Measurements from ENCODE around the gene NPAS2. TPM values are rescaled to one million over a fixed set of nuclear protein-coding genes. Genes with fewer than 3 reads are reported as not detected.
A peak's percentile ranks its signal among the peaks of the same experiment; 100 is the strongest.

NPAS2 gene
- total RNA-seq, 1 experiment from 2014 or later = 20.4 TPM

- POLR2A ChIA-PET = no interaction called here
- Histone ChIP-seq H4K20me1 (ENCODE audit: insufficient read depth) (no peaks in the 10 kb centered on the region), H3K4me3 (replicated peaks in 1 of 2; ENCODE audit: low read depth in 1 of 2, low read length in 2 of 2) (no peak overlapping the region), H3K27me3 (ENCODE audit: insufficient read depth, low read length) (no peaks in the 10 kb centered on the region), H3K4me2 (ENCODE audit: low read length) (no peak overlapping the region), H3K9ac (ENCODE audit: low read length) (no peak overlapping the region), H3K27ac (ENCODE audit: low read depth, low read length) (no peak overlapping the region), H3K9me3 (ENCODE audit: control insufficient read depth in 1 of 2, insufficient read depth in 1 of 2, low read depth in 1 of 2, low read length in 2 of 2) (no peaks in the 10 kb centered on the region), H3K9me2 (ENCODE audit: insufficient read depth) (no peaks in the 10 kb centered on the region), H3K4me1 (ENCODE audit: control insufficient read depth in 1 of 2, insufficient read depth in 2 of 2, low read length in 2 of 2) (peaks cover 3 to 46% of the 10 kb centered on the region in 2 experiments; a peak in 3 of 4 replicates), H3K36me3 (ENCODE audit: control insufficient read depth in 1 of 2, insufficient read depth in 2 of 2, low read length in 2 of 2) (no peaks in the 10 kb centered on the region), H2AFZ (ENCODE audit: low read depth, low read length, poor library complexity, severe bottlenecking) (no peak overlapping the region), H3K79me2 (ENCODE audit: insufficient read depth, low read length) (peaks cover 21% of the 10 kb centered on the region)
- CTCF ChIA-PET = no interaction called here
- no peak for TF ChIP-seq JUND (IDR thresholded peaks at IDR 0.05)
- no peak for TF ChIP-seq CEBPB (IDR thresholded peaks at IDR 0.05; ENCODE audit: low read depth)
- TF ChIP-seq SRF (IDR thresholded peaks at IDR 0.05; ENCODE audit: low read depth) = no peak
- TF ChIP-seq CTCF (IDR thresholded peaks at IDR 0.05 in 2 of 3, conservative IDR thresholded peaks at IDR 0.05 in 1 of 3; ENCODE audit: borderline replicate concordance in 1 of 3, insufficient read depth in 1 of 3, low read depth in 2 of 3, low read length in 2 of 3) = no peak
- no peak for TF ChIP-seq ELF1 (IDR thresholded peaks at IDR 0.05; ENCODE audit: borderline replicate concordance, low read depth)
- TF ChIP-seq ZBTB33 (IDR thresholded peaks at IDR 0.05; ENCODE audit: extremely low read depth, insufficient replicate concordance, low read length) = no peak
- TF ChIP-seq CBX3 (IDR thresholded peaks at IDR 0.05; ENCODE audit: low read depth) = no peak
- TF ChIP-seq POLR2A (IDR thresholded peaks at IDR 0.05; ENCODE audit: borderline replicate concordance, extremely low read depth, insufficient read depth, insufficient read length) = no peak
- TF ChIP-seq ZFX (IDR thresholded peaks at IDR 0.05) = no peak
- intact Hi-C loops (cut with micrococcal nuclease) = loop anchor here (10.0 kb wide), 1 partner anchor 207 kb away; no protein-coding TSS in a partner anchor
- DNase-seq (ENCODE audit: low read depth, low spot score) (no peak), ATAC-seq (no peak)
- BruUV-seq (replicated peaks) = TSS peak; percentile 39
- RAD21 ChIA-PET (ENCODE audit: low non-redundant PET in 1 of 2, low total read pairs in 2 of 2, uncharacterized antibody in 2 of 2, unreplicated experiment in 2 of 2) = no interaction called here
These were observed 1.9 kb downstream of the NPAS2 start for GRCh38 chr2:100821911-100822265.

Measured in HCT116 (cell line).